ENCODE results near the gene CNKSR3.

GRCh38 chr6:154474648-154475428 lies 35.6 kb downstream of the CNKSR3 start:
- TF ChIP-seq CTCF (IDR thresholded peaks at IDR 0.05) = no peak
- TF ChIP-seq EP300 (IDR thresholded peaks at IDR 0.05) = no peak
- no peak for TF ChIP-seq POLR2AphosphoS5 (IDR thresholded peaks at IDR 0.05)
- TF ChIP-seq POLR2A (IDR thresholded peaks at IDR 0.05) = no peak
